Measurements from ENCODE around the gene SYNPO2.

- TF ChIP-seq CTCF (IDR thresholded peaks at IDR 0.05) (no peak), EZH2 (IDR thresholded peaks at IDR 0.05) (no peak), EZH2phosphoT487 (IDR thresholded peaks at IDR 0.05) (no peak)
Observed at GRCh38 chr4:118877797-118878196, 10.9 kb upstream of the SYNPO2 start.
